ENCODE results near the gene CAVIN1.

The CAVIN1 gene

DNA sequence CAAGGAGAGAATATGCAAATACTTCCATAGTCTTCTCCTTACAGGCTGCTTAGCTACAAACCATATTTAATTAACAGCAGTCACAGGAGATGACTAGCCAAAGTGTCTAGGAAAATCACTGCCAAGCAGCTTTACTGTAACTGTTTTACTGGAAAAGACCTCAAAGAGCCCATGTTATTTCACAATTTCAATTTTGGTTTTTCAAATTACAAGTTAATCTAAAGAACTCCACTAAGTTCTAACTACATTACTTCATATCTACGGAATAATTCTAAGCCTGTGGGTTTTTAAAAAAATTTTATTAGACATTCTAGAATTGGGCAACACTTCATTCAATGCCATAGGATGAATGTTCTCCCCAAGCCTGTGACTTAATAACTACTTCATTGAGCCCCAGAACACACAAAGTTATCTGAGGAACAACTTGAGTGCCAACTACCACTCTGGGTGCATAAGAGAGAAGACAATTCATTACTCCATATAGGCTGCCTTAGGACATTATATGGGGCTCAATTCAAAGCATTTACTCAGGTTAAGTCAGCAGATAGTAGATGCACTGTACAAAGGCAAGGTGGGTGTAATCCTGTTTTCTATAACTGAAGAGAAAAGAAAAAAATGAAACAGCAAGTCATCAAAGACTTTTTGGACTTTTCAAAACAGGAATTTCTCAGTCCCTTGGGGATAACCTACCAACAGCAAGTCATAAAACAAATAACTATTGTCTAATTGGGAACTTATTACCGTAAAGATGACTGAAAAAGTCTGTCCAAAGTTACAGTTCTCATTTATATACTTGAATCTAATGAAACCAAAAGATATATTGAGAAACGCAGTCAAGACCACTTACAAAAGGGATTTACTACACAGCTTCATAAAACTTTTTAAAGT is 67.9 kb downstream of the CAVIN1 start:
- TF ChIP-seq Cebpa-rat (IDR thresholded peaks at IDR 0.05): no peak
- no peak overlapping the region for H3K27ac ChIP-seq
- H3K27me3 ChIP-seq: no peaks in the 10 kb centered on the region
- no peak overlapping the region for H3K9ac ChIP-seq
- H3K36me3 ChIP-seq: peaks cover 0 to 23% (median 0%) of the 10 kb centered on the region in 11 experiments; a peak in 4 of 22 replicates
- H3K4me2 ChIP-seq: peak overlapping the region in 8 of 11 experiments; percentile 0 to 31 (median 19); a peak in 8 of 22 replicates
- H3K9me3 ChIP-seq (replicated peaks in 1 of 11): no peaks in the 10 kb centered on the region
- H3K4me1 ChIP-seq: peaks cover 13 to 40% (median 20%) of the 10 kb centered on the region in 10 experiments
- peaks cover 42 to 100% (median 90%) of the 10 kb centered on the region in 11 experiments; a peak in 21 of 22 replicates for H4K20me1 ChIP-seq
- H3K4me3 ChIP-seq: no peak overlapping the region
